ACC112 (cell line): ENCODE measurements around the gene PACSIN1.

Experiments
- H2AFZ ChIP-seq: fragments of 200-600 bp; sonication (generic); one replicate; pipeline ENCODE4 v1.6.0; 2017; ENCODE audit warnings: antibody characterized with exemption, low read length; ENCODE audit not compliant: unreplicated experiment
- H3K27ac ChIP-seq: fragments of 200-600 bp; sonication (generic); 2 replicates; pipeline ENCODE4 v1.5.1; 2014; ENCODE audit warnings: low read depth, mild to moderate bottlenecking, antibody characterized with exemption, low read length, moderate library complexity
- H3K27me3 ChIP-seq: fragments of 200-600 bp; sonication (generic); 2 replicates; pipeline ENCODE4 v1.6.1; 2014; ENCODE audit warnings: mild to moderate bottlenecking, antibody characterized with exemption, low read length, moderate library complexity, mixed read lengths; ENCODE audit not compliant: insufficient read depth
- H3K36me3 ChIP-seq: fragments of 200-600 bp; sonication (generic); 2 replicates; pipeline ENCODE4 v1.6.1; 2016; ENCODE audit warnings: mild to moderate bottlenecking, antibody characterized with exemption, low read length, moderate library complexity, mixed read lengths; ENCODE audit not compliant: insufficient read depth
- H3K4me1 ChIP-seq: fragments of 200-600 bp; sonication (generic); one replicate; pipeline ENCODE4 v1.6.1; 2016; ENCODE audit warnings: low read length, mixed read lengths; ENCODE audit not compliant: insufficient read depth, unreplicated experiment, control insufficient read depth
- H3K4me3 ChIP-seq: fragments of 200-600 bp; sonication (generic); 2 replicates; pipeline ENCODE4 v1.5.1; 2014; ENCODE audit warnings: mild to moderate bottlenecking, low read depth, low read length
- H3K79me2 ChIP-seq: fragments of 200-600 bp; sonication (generic); one replicate; pipeline ENCODE4 v1.6.0; 2016; ENCODE audit warnings: low read length; ENCODE audit not compliant: control insufficient read depth, unreplicated experiment, insufficient read depth

Gene PACSIN1

GRCh38 chr6:34515473-34516387, 49.9 kb downstream of the PACSIN1 start:
- no peaks in the 10 kb centered on the region for H3K36me3 ChIP-seq
- H3K27me3 ChIP-seq = peaks cover 17% of the 10 kb centered on the region
- H3K4me1 ChIP-seq = no peaks in the 10 kb centered on the region
- H3K79me2 ChIP-seq = no peaks in the 10 kb centered on the region
- H3K4me3 ChIP-seq = no peak overlapping the region
- no peak overlapping the region for H2AFZ ChIP-seq
- no peak overlapping the region for H3K27ac ChIP-seq

GRCh38 chr6:34516391-34517324, 50.8 kb downstream of the PACSIN1 start:
- no peak overlapping the region for H2AFZ ChIP-seq
- H3K27me3 ChIP-seq = peaks cover 17% of the 10 kb centered on the region
- H3K36me3 ChIP-seq = no peaks in the 10 kb centered on the region
- no peaks in the 10 kb centered on the region for H3K4me1 ChIP-seq
- no peak overlapping the region for H3K27ac ChIP-seq
- H3K4me3 ChIP-seq = no peak overlapping the region
- no peaks in the 10 kb centered on the region for H3K79me2 ChIP-seq

GRCh38 chr6:34517461-34517881, 51.6 kb downstream of the PACSIN1 start:
- Histone ChIP-seq H3K4me3 (no peak overlapping the region), H3K79me2 (no peaks in the 10 kb centered on the region), H3K27me3 (peaks cover 17% of the 10 kb centered on the region), H3K4me1 (no peaks in the 10 kb centered on the region), H2AFZ (no peak overlapping the region), H3K36me3 (no peaks in the 10 kb centered on the region), H3K27ac (no peak overlapping the region)

GRCh38 chr6:34517966-34518365, 52.1 kb downstream of the PACSIN1 start:
- Histone ChIP-seq H3K79me2 (no peaks in the 10 kb centered on the region), H2AFZ (no peak overlapping the region), H3K27ac (no peak overlapping the region), H3K27me3 (peaks cover 17% of the 10 kb centered on the region), H3K4me1 (no peaks in the 10 kb centered on the region), H3K36me3 (no peaks in the 10 kb centered on the region), H3K4me3 (no peak overlapping the region)

- Histone ChIP-seq H3K27ac (no peak overlapping the region), H3K27me3 (peaks cover 16% of the 10 kb centered on the region), H3K4me3 (no peak overlapping the region), H3K36me3 (no peaks in the 10 kb centered on the region), H2AFZ (no peak overlapping the region), H3K79me2 (no peaks in the 10 kb centered on the region), H3K4me1 (no peaks in the 10 kb centered on the region)
Measured at GRCh38 chr6:34518669-34519365, 52.9 kb downstream of the PACSIN1 start.

GRCh38 chr6:34519971-34520644, 54.2 kb downstream of the PACSIN1 start:
- Histone ChIP-seq H3K36me3 (no peaks in the 10 kb centered on the region), H3K27ac (no peak overlapping the region), H2AFZ (no peak overlapping the region), H3K27me3 (peaks cover 3% of the 10 kb centered on the region), H3K79me2 (no peaks in the 10 kb centered on the region), H3K4me1 (no peaks in the 10 kb centered on the region), H3K4me3 (no peak overlapping the region)

- H3K36me3 ChIP-seq = no peaks in the 10 kb centered on the region
- H3K4me3 ChIP-seq = no peak overlapping the region
- H2AFZ ChIP-seq = no peak overlapping the region
- H3K79me2 ChIP-seq = no peaks in the 10 kb centered on the region
- H3K27me3 ChIP-seq = no peaks in the 10 kb centered on the region
- H3K27ac ChIP-seq = no peak overlapping the region
- no peaks in the 10 kb centered on the region for H3K4me1 ChIP-seq
Measured at GRCh38 chr6:34520645-34521462, 55.0 kb downstream of the PACSIN1 start.

- H3K4me3 ChIP-seq = no peak overlapping the region
- no peaks in the 10 kb centered on the region for H3K79me2 ChIP-seq
- no peak overlapping the region for H3K27ac ChIP-seq
- no peaks in the 10 kb centered on the region for H3K27me3 ChIP-seq
- peaks cover 5% of the 10 kb centered on the region for H3K4me1 ChIP-seq
- no peak overlapping the region for H2AFZ ChIP-seq
- H3K36me3 ChIP-seq = no peaks in the 10 kb centered on the region
Measured at GRCh38 chr6:34521463-34522285, 55.8 kb downstream of the PACSIN1 start.

- Histone ChIP-seq H3K4me1 (peaks cover 9% of the 10 kb centered on the region), H2AFZ (no peak overlapping the region), H3K27ac (no peak overlapping the region), H3K36me3 (no peaks in the 10 kb centered on the region), H3K27me3 (no peaks in the 10 kb centered on the region), H3K79me2 (no peaks in the 10 kb centered on the region), H3K4me3 (no peak overlapping the region)
Measured at GRCh38 chr6:34522761-34523160, 56.9 kb downstream of the PACSIN1 start.
